ENCODE results near the gene SGCD. TPM values are rescaled to one million over a fixed set of nuclear protein-coding genes. Genes with fewer than 3 reads are reported as not detected.

The SGCD gene
- polyA plus RNA-seq, 1 donor (not counting 4 experiments of a cell fraction or from before 2014, with no cell fraction given) = not detected

GRCh38 chr5:156431956-156432829 lies 105.2 kb downstream of the SGCD start:
- Histone ChIP-seq H3K9ac (ENCODE audit: control insufficient read depth, extremely low read depth, insufficient read depth, low read length) (no peak overlapping the region), H4K20me1 (ENCODE audit: control insufficient read depth, extremely low read depth, insufficient read depth, low read length) (no peaks in the 10 kb centered on the region), H3K4me3 (ENCODE audit: control insufficient read depth in 2 of 3, extremely low read depth in 1 of 3, insufficient read depth in 2 of 3, low read depth in 1 of 3, low read length in 3 of 3) (no peak overlapping the region), H3K79me2 (ENCODE audit: control insufficient read depth, insufficient read depth, low read length) (no peaks in the 10 kb centered on the region), H3K27me3 (ENCODE audit: control insufficient read depth, extremely low read depth, insufficient read depth, low read length) (no peaks in the 10 kb centered on the region), H2AFZ (ENCODE audit: control insufficient read depth, low read length) (no peak overlapping the region), H3K9me1 (ENCODE audit: control insufficient read depth, extremely low read depth, insufficient read depth, low read length) (no peaks in the 10 kb centered on the region), H3K4me1 (ENCODE audit: control insufficient read depth, extremely low read depth, insufficient read depth, low read length) (no peaks in the 10 kb centered on the region), H3K4me2 (ENCODE audit: control insufficient read depth, extremely low read depth, insufficient read depth, low read depth, low read length) (no peak overlapping the region), H3K9me3 (ENCODE audit: control insufficient read depth, low read depth, low read length) (no peaks in the 10 kb centered on the region), H3K27ac (ENCODE audit: control insufficient read depth, insufficient read depth, low read length) (no peak overlapping the region), H3K36me3 (ENCODE audit: control insufficient read depth in 2 of 2, extremely low read depth in 1 of 2, insufficient read depth in 2 of 2, low read length in 2 of 2) (no peaks in the 10 kb centered on the region)
- DNase-seq (ENCODE audit: low read depth, low spot score) = no peak
- TF ChIP-seq CTCF (optimal IDR thresholded peaks at IDR 0.05 in 1 of 3, IDR thresholded peaks at IDR 0.05 in 1 of 3, conservative IDR thresholded peaks at IDR 0.05 in 1 of 3; ENCODE audit: extremely low read depth in 1 of 3, insufficient read depth in 2 of 3, low read length in 3 of 3) (no peak), EZH2 (IDR thresholded peaks at IDR 0.05; ENCODE audit: low read length) (no peak)
- no peak for FAIRE-seq
- dilution Hi-C loops (cut with MboI; ENCODE audit: extremely low pct_ligation_motif_present, low sequenced_read_pairs) = no loop called here

- no peak overlapping the region for H2AFZ ChIP-seq (ENCODE audit: control insufficient read depth, low read length)
- H3K4me3 ChIP-seq (ENCODE audit: control insufficient read depth in 2 of 3, extremely low read depth in 1 of 3, insufficient read depth in 2 of 3, low read depth in 1 of 3, low read length in 3 of 3) = no peak overlapping the region
- FAIRE-seq (no peak), DNase-seq (ENCODE audit: low read depth, low spot score) (no peak)
- H3K79me2 ChIP-seq (ENCODE audit: control insufficient read depth, insufficient read depth, low read length) = no peaks in the 10 kb centered on the region
- no peaks in the 10 kb centered on the region for H3K4me1 ChIP-seq (ENCODE audit: control insufficient read depth, extremely low read depth, insufficient read depth, low read length)
- dilution Hi-C loops (cut with MboI; ENCODE audit: extremely low pct_ligation_motif_present, low sequenced_read_pairs) = no loop called here
- H3K9me1 ChIP-seq (ENCODE audit: control insufficient read depth, extremely low read depth, insufficient read depth, low read length) = no peaks in the 10 kb centered on the region
- H3K9me3 ChIP-seq (ENCODE audit: control insufficient read depth, low read depth, low read length) = no peaks in the 10 kb centered on the region
- no peaks in the 10 kb centered on the region for H4K20me1 ChIP-seq (ENCODE audit: control insufficient read depth, extremely low read depth, insufficient read depth, low read length)
- no peak overlapping the region for H3K27ac ChIP-seq (ENCODE audit: control insufficient read depth, insufficient read depth, low read length)
- H3K4me2 ChIP-seq (ENCODE audit: control insufficient read depth, extremely low read depth, insufficient read depth, low read depth, low read length) = no peak overlapping the region
- no peaks in the 10 kb centered on the region for H3K27me3 ChIP-seq (ENCODE audit: control insufficient read depth, extremely low read depth, insufficient read depth, low read length)
- no peaks in the 10 kb centered on the region for H3K36me3 ChIP-seq (ENCODE audit: control insufficient read depth in 2 of 2, extremely low read depth in 1 of 2, insufficient read depth in 2 of 2, low read length in 2 of 2)
- TF ChIP-seq EZH2 (IDR thresholded peaks at IDR 0.05; ENCODE audit: low read length) (no peak), CTCF (optimal IDR thresholded peaks at IDR 0.05 in 1 of 3, IDR thresholded peaks at IDR 0.05 in 1 of 3, conservative IDR thresholded peaks at IDR 0.05 in 1 of 3; ENCODE audit: extremely low read depth in 1 of 3, insufficient read depth in 2 of 3, low read length in 3 of 3) (no peak)
- no peak overlapping the region for H3K9ac ChIP-seq (ENCODE audit: control insufficient read depth, extremely low read depth, insufficient read depth, low read length)
These were observed 105.8 kb downstream of the SGCD start for GRCh38 chr5:156432830-156433105.
